Measurements from ENCODE around the gene RFX2. TPM values are rescaled to one million over a fixed set of nuclear protein-coding genes. Genes with fewer than 3 reads are reported as not detected.

The RFX2 gene
- total RNA-seq, 1 experiment from 2014 or later, result 4.6 TPM

GRCh38 chr19:6061376-6062130 lies 48.7 kb downstream of the RFX2 start:
- CTCF ChIA-PET, result interaction anchor here (1.7 to 2.4 kb wide), 2 partner anchors 14 to 258 kb away, joined by 5 to 14 read pairs; no protein-coding TSS in a partner anchor
- DNase-seq (ENCODE audit: low spot score) (no peak), ATAC-seq (no peak)
- Mint-ChIP-seq H3K27ac (no peak overlapping the region), H3K4me3 (no peak overlapping the region), H3K36me3 (no peaks in the 10 kb centered on the region), H3K4me1 (peaks cover 26% of the 10 kb centered on the region), H3K27me3 (ENCODE audit: low read depth) (peaks cover 3% of the 10 kb centered on the region; the same call in 1 of the 2 replicates), H3K9me3 (no peaks in the 10 kb centered on the region)
- POLR2A ChIA-PET, result no interaction called here
- TF ChIP-seq TEAD4 (CRISPR knock-in tag; IDR thresholded peaks at IDR 0.05) (no peak), ESRRA (CRISPR knock-in tag; IDR thresholded peaks at IDR 0.05; ENCODE audit: borderline replicate concordance) (no peak)

GRCh38 chr19:6060600-6061375 lies 49.5 kb downstream of the RFX2 start:
- POLR2A ChIA-PET, result interaction anchor here (0.6 kb wide), 1 partner anchor 114 kb away, joined by 6 read pairs; no protein-coding TSS in a partner anchor
- Mint-ChIP-seq H3K9me3 (no peaks in the 10 kb centered on the region), H3K27me3 (ENCODE audit: low read depth) (peaks cover 3% of the 10 kb centered on the region; the same call in 1 of the 2 replicates), H3K4me1 (peaks cover 23% of the 10 kb centered on the region), H3K36me3 (no peaks in the 10 kb centered on the region), H3K27ac (no peak overlapping the region), H3K4me3 (no peak overlapping the region)
- ATAC-seq, result no peak
- CTCF ChIA-PET, result interaction anchor here (1.0 to 2.7 kb wide), 2 partner anchors 13 to 65 kb away, joined by 4 to 10 read pairs; no protein-coding TSS in a partner anchor
- no peak for DNase-seq (ENCODE audit: low spot score)
- TF ChIP-seq NFE2L1 (CRISPR knock-in tag; IDR thresholded peaks at IDR 0.05) (no peak), ZNF423 (CRISPR knock-in tag; IDR thresholded peaks at IDR 0.05) (no peak), RORB (CRISPR knock-in tag; IDR thresholded peaks at IDR 0.05) (no peak), ATF3 (CRISPR knock-in tag; conservative IDR thresholded peaks at IDR 0.05) (no peak), HMGXB4 (CRISPR knock-in tag; IDR thresholded peaks at IDR 0.05) (no peak), ZNF671 (CRISPR knock-in tag; IDR thresholded peaks at IDR 0.05) (no peak), FOXJ3 (CRISPR knock-in tag; IDR thresholded peaks at IDR 0.05; ENCODE audit: borderline replicate concordance) (no peak), GRHL2 (CRISPR knock-in tag; IDR thresholded peaks at IDR 0.05; ENCODE audit: insufficient replicate concordance, severe bottlenecking) (no peak), NR1H2 (CRISPR knock-in tag; IDR thresholded peaks at IDR 0.05) (no peak)

GRCh38 chr19:6059988-6060599 lies 50.2 kb downstream of the RFX2 start:
- peaks cover 20% of the 10 kb centered on the region for H3K4me1 Mint-ChIP-seq

More at GRCh38 chr19:6059988-6060599, 50.2 kb downstream of the RFX2 start:
- H3K4me3 Mint-ChIP-seq, result no peak overlapping the region
- CTCF ChIA-PET, result interaction anchor here (0.5 to 2.7 kb wide), 4 partner anchors 12 to 401 kb away, joined by 3 to 10 read pairs (median 4); no protein-coding TSS in a partner anchor
- ATAC-seq (no peak), DNase-seq (ENCODE audit: low spot score) (no peak)
- no peak overlapping the region for H3K27ac Mint-ChIP-seq
- peaks cover 3% of the 10 kb centered on the region; the same call in 1 of the 2 replicates for H3K27me3 Mint-ChIP-seq (ENCODE audit: low read depth)
- H3K36me3 Mint-ChIP-seq, result no peaks in the 10 kb centered on the region
- TF ChIP-seq MLX (CRISPR knock-in tag; IDR thresholded peaks at IDR 0.05), result no peak
- POLR2A ChIA-PET, result interaction anchor here (0.6 kb wide), 1 partner anchor 113 kb away, joined by 6 read pairs; no protein-coding TSS in a partner anchor
- no peaks in the 10 kb centered on the region for H3K9me3 Mint-ChIP-seq

Data from WTC11 (cell line).